ENCODE measurements around the gene DNMT3B. TPM values are rescaled to one million over a fixed set of nuclear protein-coding genes. Genes with fewer than 3 reads are reported as not detected.

The DNMT3B gene
- total and polyA plus RNA-seq, 9 donors, result 0.46 to 2.1 (median 0.80) TPM

GRCh38 chr20:32819992-32820697 lies 58.0 kb downstream of the DNMT3B start:
- no peak for TF ChIP-seq EP300 (IDR thresholded peaks at IDR 0.05)
- TF ChIP-seq CTCF (IDR thresholded peaks at IDR 0.05), result no peak
- TF ChIP-seq POLR2A (IDR thresholded peaks at IDR 0.05), result peak; percentile 70
- Histone ChIP-seq H3K27me3 (no peaks in the 10 kb centered on the region), H3K36me3 (no peaks in the 10 kb centered on the region), H3K4me3 (peak overlapping the region; percentile 54), H3K9me3 (no peaks in the 10 kb centered on the region), H3K27ac (peak overlapping the region; percentile 93 to 97), H3K4me1 (ENCODE audit: insufficient read depth) (peaks cover 6% of the 10 kb centered on the region)
- intact Hi-C loops (cut with DNase I), result no loop called here
- peak in 4 of 5 donors; percentile 74 to 90 (median 84) for DNase-seq
- WGBS, 3 donors, result 1% methylated on average over 18 to 58 of the region's 58 CpGs

- 66 to 74% (median 66%) methylated on average over 25 of the region's 25 CpGs for WGBS, 3 donors
- DNase-seq, result peak in 4 of 5 donors; percentile 9 to 45 (median 32)
- peaks cover 6% of the 10 kb centered on the region for H3K4me1 ChIP-seq (ENCODE audit: insufficient read depth)
- intact Hi-C loops (cut with DNase I), result no loop called here
- TF ChIP-seq POLR2A (IDR thresholded peaks at IDR 0.05) (no peak), EP300 (IDR thresholded peaks at IDR 0.05) (no peak), CTCF (IDR thresholded peaks at IDR 0.05) (no peak)
- no peaks in the 10 kb centered on the region for H3K36me3 ChIP-seq
- no peaks in the 10 kb centered on the region for H3K9me3 ChIP-seq
- peak overlapping the region; percentile 54 for H3K4me3 ChIP-seq
- H3K27me3 ChIP-seq, result no peaks in the 10 kb centered on the region
- H3K27ac ChIP-seq, result peak overlapping the region; percentile 93 to 97
Observed at GRCh38 chr20:32820698-32821377, 58.7 kb downstream of the DNMT3B start.

GRCh38 chr20:32822225-32822624 lies 60.0 kb downstream of the DNMT3B start:
- H3K4me3 ChIP-seq, result no peak overlapping the region
- WGBS, 3 donors, result 71 to 80% (median 76%) methylated on average over 5 of the region's 5 CpGs
- DNase-seq, result no peak
- TF ChIP-seq POLR2A (IDR thresholded peaks at IDR 0.05), result no peak
- no peak for TF ChIP-seq EP300 (IDR thresholded peaks at IDR 0.05)
- TF ChIP-seq CTCF (IDR thresholded peaks at IDR 0.05), result no peak
- H3K27me3 ChIP-seq, result no peaks in the 10 kb centered on the region
- H3K4me1 ChIP-seq (ENCODE audit: insufficient read depth), result peaks cover 6% of the 10 kb centered on the region
- H3K36me3 ChIP-seq, result no peaks in the 10 kb centered on the region
- no peaks in the 10 kb centered on the region for H3K9me3 ChIP-seq
- H3K27ac ChIP-seq, result no peak overlapping the region
- intact Hi-C loops (cut with DNase I), result no loop called here

- Histone ChIP-seq H3K4me1 (ENCODE audit: insufficient read depth) (peaks cover 6% of the 10 kb centered on the region), H3K4me3 (no peak overlapping the region), H3K36me3 (no peaks in the 10 kb centered on the region), H3K27me3 (no peaks in the 10 kb centered on the region), H3K27ac (no peak overlapping the region), H3K9me3 (no peaks in the 10 kb centered on the region)
- intact Hi-C loops (cut with DNase I), result no loop called here
- DNase-seq, result no peak
- 77 to 84% (median 79%) methylated on average over 3 of the region's 3 CpGs for WGBS, 3 donors
- TF ChIP-seq CTCF (IDR thresholded peaks at IDR 0.05), result no peak
- TF ChIP-seq POLR2A (IDR thresholded peaks at IDR 0.05), result no peak
Observed at GRCh38 chr20:32823078-32823477, 60.9 kb downstream of the DNMT3B start.
